ENCODE data around the gene TMC3.
A peak's percentile ranks its signal among the peaks of the same experiment; 100 is the strongest.

TMC3 gene

DNA sequence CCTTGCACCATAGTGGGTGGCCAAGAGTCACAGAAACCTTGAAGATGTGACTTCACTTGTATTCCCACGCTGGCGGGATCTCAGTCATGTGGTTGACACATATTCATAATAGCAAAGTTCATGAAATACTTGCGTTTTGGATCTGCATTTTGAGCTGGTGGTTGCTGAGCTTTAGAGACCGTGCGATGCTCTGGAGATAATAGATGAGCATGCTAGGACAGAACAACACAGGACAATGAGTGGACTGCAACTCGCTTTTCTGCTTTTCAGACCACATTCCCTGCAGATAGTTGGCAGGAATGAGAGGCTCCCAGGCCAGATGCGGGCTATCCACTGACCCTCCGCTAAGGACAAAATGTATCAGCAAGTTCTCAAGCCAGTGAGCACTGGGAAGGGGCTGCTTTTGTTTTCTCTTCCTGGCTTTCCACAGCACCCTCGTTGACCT, 36.3 kb downstream of the TMC3 start:
- H3K27ac ChIP-seq, result peak overlapping the region; percentile 78
- ChIA-PET CTCF (interaction anchor here (1.0 kb wide), 1 partner anchor 62 kb away, joined by 4 read pairs; no protein-coding TSS in a partner anchor), POLR2A (ENCODE audit: low non-redundant PET) (interaction anchor here (0.6 kb wide), 1 partner anchor 989 kb away, joined by 3 read pairs; no protein-coding TSS in a partner anchor)
- TF ChIP-seq, protein P1, sequence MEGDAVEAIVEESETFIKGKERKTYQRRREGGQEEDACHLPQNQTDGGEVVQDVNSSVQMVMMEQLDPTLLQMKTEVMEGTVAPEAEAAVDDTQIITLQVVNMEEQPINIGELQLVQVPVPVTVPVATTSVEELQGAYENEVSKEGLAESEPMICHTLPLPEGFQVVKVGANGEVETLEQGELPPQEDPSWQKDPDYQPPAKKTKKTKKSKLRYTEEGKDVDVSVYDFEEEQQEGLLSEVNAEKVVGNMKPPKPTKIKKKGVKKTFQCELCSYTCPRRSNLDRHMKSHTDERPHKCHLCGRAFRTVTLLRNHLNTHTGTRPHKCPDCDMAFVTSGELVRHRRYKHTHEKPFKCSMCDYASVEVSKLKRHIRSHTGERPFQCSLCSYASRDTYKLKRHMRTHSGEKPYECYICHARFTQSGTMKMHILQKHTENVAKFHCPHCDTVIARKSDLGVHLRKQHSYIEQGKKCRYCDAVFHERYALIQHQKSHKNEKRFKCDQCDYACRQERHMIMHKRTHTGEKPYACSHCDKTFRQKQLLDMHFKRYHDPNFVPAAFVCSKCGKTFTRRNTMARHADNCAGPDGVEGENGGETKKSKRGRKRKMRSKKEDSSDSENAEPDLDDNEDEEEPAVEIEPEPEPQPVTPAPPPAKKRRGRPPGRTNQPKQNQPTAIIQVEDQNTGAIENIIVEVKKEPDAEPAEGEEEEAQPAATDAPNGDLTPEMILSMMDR (conservative IDR thresholded peaks at IDR 0.05; ENCODE audit: low read depth), result no peak
- no peak for DNase-seq (ENCODE audit: low spot score)

DNA sequence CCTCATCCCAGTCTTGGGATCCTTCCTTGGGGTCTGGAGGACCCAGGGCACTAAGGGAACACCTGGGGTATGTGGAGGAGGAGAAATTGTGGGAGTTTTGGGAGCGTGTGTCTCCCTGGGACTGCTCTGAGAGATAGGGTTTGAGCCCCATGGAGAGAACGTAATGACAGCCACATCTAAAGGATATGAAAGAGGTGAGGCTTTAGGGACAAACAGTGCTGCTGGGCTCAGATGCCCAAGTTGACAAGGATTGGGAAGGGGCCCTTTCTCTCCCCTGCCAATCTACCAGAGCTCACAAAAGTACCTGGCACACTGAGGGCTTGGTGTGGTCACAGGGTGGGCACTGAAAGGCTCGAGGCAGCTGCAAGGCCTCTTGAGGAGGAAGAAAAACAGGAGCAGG, 36.8 kb downstream of the TMC3 start:
- H3K27ac ChIP-seq, result peak overlapping the region; percentile 78
- POLR2A ChIA-PET (ENCODE audit: low non-redundant PET), result no interaction called here
- no peak for DNase-seq (ENCODE audit: low spot score)
- TF ChIP-seq, protein P1 (conservative IDR thresholded peaks at IDR 0.05; ENCODE audit: low read depth), result no peak
- CTCF ChIA-PET, result interaction anchor here (1.0 kb wide), 2 partner anchors 62 kb away, joined by 4 read pairs; no protein-coding TSS in a partner anchor

DNA sequence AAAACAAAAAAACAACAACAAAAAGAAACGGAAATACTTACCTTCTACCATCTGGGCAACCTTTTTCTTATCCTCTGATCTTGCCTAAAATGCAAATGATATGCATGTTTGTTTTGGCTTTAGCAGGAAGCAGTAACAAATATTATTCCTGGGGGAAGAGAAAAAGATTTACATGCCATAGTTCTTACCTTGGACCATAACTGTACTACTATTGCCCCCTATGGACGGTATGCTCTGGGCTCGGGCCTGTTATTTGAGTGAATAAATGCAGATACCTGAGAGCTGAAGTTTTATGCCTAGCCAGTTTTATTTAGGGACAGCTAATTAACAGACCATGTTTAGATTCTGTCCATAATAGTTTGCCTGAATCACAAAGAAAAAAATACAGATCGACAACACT, 37.4 kb downstream of the TMC3 start:
- CTCF ChIA-PET, result interaction anchor here (0.7 to 1.0 kb wide), 2 partner anchors 9 to 62 kb away, joined by 3 to 4 read pairs; no protein-coding TSS in a partner anchor
- TF ChIP-seq, protein P1 (conservative IDR thresholded peaks at IDR 0.05; ENCODE audit: low read depth), result no peak
- H3K27ac ChIP-seq, result no peak overlapping the region
- DNase-seq (ENCODE audit: low spot score), result peak; percentile 23
- POLR2A ChIA-PET (ENCODE audit: low non-redundant PET), result no interaction called here

DNA sequence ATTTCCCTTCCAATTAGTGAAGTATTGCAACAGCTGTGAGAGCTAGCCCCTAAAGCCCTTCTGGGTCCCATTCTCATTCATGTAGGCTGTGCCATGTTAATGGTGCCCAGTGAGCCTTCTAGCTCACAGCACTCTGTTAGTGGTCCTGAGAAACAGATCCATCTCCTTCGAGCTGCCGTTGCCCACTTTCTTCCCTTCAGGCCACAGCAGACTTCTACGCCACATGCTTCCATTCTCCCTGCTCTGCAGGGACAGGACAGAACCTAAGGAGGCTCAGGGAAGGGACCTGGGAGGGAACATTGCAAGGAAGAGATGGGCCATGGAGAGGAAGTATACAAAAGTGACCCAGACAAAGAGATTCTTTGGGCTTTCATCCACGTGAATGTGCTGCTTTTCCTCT, 38.4 kb downstream of the TMC3 start:
- CTCF ChIA-PET, result no interaction called here
- POLR2A ChIA-PET (ENCODE audit: low non-redundant PET), result no interaction called here

DNA sequence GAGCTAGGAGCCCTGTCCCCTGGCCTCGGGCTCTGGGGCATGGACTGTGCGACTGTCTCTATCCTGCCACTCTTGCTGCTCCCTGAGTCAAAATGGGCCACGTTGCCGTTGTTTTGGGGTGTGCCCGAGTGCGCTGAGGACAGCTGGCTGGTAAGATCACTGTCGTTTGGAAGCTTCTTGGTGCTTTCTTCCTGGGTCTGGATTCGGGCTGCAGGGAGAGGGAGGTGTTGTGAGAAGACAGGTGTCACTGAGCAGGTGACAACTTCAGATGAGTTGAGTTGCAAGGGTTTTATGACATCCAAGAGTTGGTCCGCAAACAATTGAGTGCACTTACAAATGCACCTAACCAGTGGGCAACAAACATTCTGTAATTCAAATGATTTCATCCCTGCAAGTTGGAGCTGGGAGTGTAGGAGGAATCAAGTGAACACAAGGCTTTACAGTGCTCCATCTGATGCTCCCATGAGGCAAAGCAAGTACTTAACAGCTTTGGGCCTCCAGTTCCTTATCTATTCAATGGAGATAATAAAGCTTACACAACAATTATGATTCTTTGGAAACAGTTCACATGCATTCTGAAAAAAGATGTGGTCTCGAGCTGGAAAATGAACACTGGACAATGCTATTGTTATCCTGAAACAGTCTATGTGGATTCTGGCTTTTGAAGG, 39.1 kb downstream of the TMC3 start:
- H3K27ac ChIP-seq, result no peak overlapping the region
- TF ChIP-seq, protein P1 (conservative IDR thresholded peaks at IDR 0.05; ENCODE audit: low read depth), result no peak
- ChIA-PET POLR2A (ENCODE audit: low non-redundant PET) (no interaction called here), CTCF (interaction anchor here (0.7 kb wide), 1 partner anchor 179 kb away, joined by 3 read pairs; no protein-coding TSS in a partner anchor)
- DNase-seq (ENCODE audit: low spot score), result no peak

More for the DNA sequence above, 38.4 kb downstream of the TMC3 start:
- TF ChIP-seq, protein P1 (conservative IDR thresholded peaks at IDR 0.05; ENCODE audit: low read depth), result no peak
- H3K27ac ChIP-seq, result no peak overlapping the region
- DNase-seq (ENCODE audit: low spot score), result no peak

DNA sequence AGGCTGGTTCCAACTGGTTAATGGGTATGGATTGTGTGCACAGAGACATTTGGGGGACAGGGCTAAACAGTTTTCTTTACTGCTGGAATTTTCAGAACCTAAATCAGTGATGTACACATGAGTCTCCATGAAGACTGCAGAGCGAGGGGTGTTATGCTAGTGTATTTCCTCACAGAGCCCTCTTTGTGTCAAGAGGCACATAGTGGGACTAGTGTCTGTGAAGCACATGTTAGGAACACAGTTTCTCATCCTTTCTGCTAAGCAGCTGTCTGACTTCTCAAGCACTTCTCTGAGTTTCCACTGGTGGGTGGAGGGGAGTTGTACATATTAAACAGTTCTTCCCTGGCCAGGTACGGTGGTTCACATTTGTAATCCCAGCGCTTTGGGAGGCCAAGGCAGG, 40.6 kb downstream of the TMC3 start:
- POLR2A ChIA-PET (ENCODE audit: low non-redundant PET), result no interaction called here
- no peak overlapping the region for H3K27ac ChIP-seq
- DNase-seq (ENCODE audit: low spot score), result no peak
- TF ChIP-seq, protein P1 (conservative IDR thresholded peaks at IDR 0.05; ENCODE audit: low read depth), result no peak
- CTCF ChIA-PET, result no interaction called here

Measured in RWPE1 (cell line).